Gastrocnemius medialis (tissue), 4 donors: ENCODE measurements around the gene DAGLA.

Source experiments
- CTCF ChIP-seq, 5 experiments: fragments of 450-650 bp in 3 of 5; fragments of 200-600 bp in 2 of 5; sonication (generic) in 2 of 5; IDR thresholded peaks in 4 of 5; conservative IDR thresholded peaks in 1 of 5; 1 replicate in 4 of 5; 2 replicates in 1 of 5; pipeline ENCODE4 v1.5.1; 2016 to 2019; ENCODE audit warnings: antibody characterized with exemption in 5 of 5, mild to moderate bottlenecking in 3 of 5, moderate library complexity in 3 of 5
- POLR2A ChIP-seq, 2 donors: fragments of 450-650 bp; IDR thresholded peaks; one replicate each; pipeline ENCODE4 v1.6.1; 2017; ENCODE audit warnings: antibody characterized with exemption in 2 of 2, mild to moderate bottlenecking in 2 of 2, moderate library complexity in 2 of 2

DNA sequence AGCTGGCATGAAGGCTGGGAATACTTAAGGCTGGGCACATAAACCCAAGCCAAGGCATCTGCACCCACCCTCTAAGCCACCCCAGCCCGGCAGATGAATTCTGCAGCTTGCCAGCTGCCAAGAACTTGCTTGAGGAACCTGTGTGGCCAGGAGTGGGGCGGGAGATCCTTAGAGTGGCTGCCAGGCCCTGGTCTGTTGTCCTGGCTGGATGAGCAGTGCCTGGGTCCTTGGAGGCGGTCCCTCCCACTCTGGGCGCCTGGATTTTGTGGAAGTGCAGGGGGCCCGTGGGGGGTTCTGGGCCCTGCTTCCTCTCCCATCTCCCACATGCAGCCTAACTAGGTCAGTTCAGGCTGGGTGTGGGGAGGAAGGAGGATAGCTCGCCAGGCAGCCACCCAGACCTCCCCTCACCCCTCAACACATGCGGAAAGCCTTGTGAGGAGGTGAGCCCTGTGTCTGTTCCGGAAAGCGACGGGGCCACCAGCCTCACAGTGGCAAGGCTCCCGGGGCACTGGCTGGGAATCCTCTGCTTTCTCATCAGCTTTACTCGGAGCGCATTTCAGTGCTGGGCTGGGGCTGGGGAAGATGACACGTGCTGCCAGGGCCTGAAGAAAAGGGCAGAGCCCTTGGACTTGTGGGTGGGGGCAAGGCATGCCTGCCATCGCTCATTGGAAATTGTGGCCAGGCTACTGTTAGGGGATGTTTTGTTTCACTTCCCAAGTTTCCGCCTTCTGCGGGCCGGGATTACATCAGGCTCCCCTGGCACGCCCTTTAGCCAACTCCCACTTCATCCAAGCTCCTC lies 8.4 kb downstream of the DAGLA start:
- no peak for TF ChIP-seq CTCF (IDR thresholded peaks at IDR 0.05 in 4 of 5, conservative IDR thresholded peaks at IDR 0.05 in 1 of 5)
- TF ChIP-seq POLR2A (IDR thresholded peaks at IDR 0.05) = peak in 1 of 2 donors; percentile 9
